Glomerular visceral epithelial cell (primary cell): Measurements from ENCODE around the gene THAP4.
A peak's percentile ranks its signal among the peaks of the same experiment; 100 is the strongest.

Source experiments
- DNase-seq: peaks from one replicate; pipeline ENCODE4 v3.0.0-alpha.2; 2016; ENCODE audit errors: extremely low spot score

THAP4 gene

GRCh38 chr2:241547781-241548450 is 89.0 kb downstream of the THAP4 start:
- no peak for DNase-seq

GRCh38 chr2:241546771-241547498 is 90.0 kb downstream of the THAP4 start:
- peak; percentile 99 for DNase-seq

GRCh38 chr2:241545523-241546473 is 91.2 kb downstream of the THAP4 start:
- no peak for DNase-seq

- DNase-seq, result peak; percentile 72
Observed at GRCh38 chr2:241545106-241545505, 91.9 kb downstream of the THAP4 start.

- no peak for DNase-seq
Observed at GRCh38 chr2:241542278-241542605, 94.7 kb downstream of the THAP4 start.

GRCh38 chr2:241541564-241542277 is 95.2 kb downstream of the THAP4 start:
- DNase-seq, result no peak

- DNase-seq, result peak; percentile 56
Observed at GRCh38 chr2:241540771-241541561, 96.0 kb downstream of the THAP4 start.

GRCh38 chr2:241540401-241540770 is 96.6 kb downstream of the THAP4 start:
- peak; percentile 59 for DNase-seq

GRCh38 chr2:241539616-241540374 is 97.2 kb downstream of the THAP4 start:
- DNase-seq, result no peak

GRCh38 chr2:241538838-241539615 is 97.9 kb downstream of the THAP4 start:
- no peak for DNase-seq

GRCh38 chr2:241535871-241536655 is 100.9 kb downstream of the THAP4 start:
- no peak for DNase-seq

- DNase-seq, result no peak
Observed at GRCh38 chr2:241534701-241535375, 102.1 kb downstream of the THAP4 start.
